ENCODE results near the gene C2orf78. TPM values are rescaled to one million over a fixed set of nuclear protein-coding genes. Genes with fewer than 3 reads are reported as not detected.

Gene C2orf78
- total and polyA plus RNA-seq, 2 donors from 2014 or later, result not detected

- Histone ChIP-seq H3K9ac (ENCODE audit: low read length in 3 of 3) (no peak overlapping the region), H3K36me3 (ENCODE audit: control insufficient read depth in 2 of 3, insufficient read depth in 3 of 3, low read length in 3 of 3) (no peaks in the 10 kb centered on the region), H3K4me3 (ENCODE audit: low read length in 3 of 3) (no peak overlapping the region), H3K27me3 (ENCODE audit: control insufficient read depth, insufficient read depth, low read length) (no peaks in the 10 kb centered on the region), H3K4me1 (ENCODE audit: control insufficient read depth in 2 of 3, insufficient read depth in 2 of 3, low read depth in 1 of 3, low read length in 3 of 3) (no peaks in the 10 kb centered on the region), H3K9me3 (ENCODE audit: control insufficient read depth in 2 of 3, insufficient read depth in 1 of 3, low read length in 3 of 3) (no peaks in the 10 kb centered on the region), H3K27ac (ENCODE audit: low read depth in 2 of 2, low read length in 2 of 2) (no peak overlapping the region)
- peak in 3 of 5 donors; percentile 28 to 91 (median 84) for DNase-seq
- TF ChIP-seq, protein P1, sequence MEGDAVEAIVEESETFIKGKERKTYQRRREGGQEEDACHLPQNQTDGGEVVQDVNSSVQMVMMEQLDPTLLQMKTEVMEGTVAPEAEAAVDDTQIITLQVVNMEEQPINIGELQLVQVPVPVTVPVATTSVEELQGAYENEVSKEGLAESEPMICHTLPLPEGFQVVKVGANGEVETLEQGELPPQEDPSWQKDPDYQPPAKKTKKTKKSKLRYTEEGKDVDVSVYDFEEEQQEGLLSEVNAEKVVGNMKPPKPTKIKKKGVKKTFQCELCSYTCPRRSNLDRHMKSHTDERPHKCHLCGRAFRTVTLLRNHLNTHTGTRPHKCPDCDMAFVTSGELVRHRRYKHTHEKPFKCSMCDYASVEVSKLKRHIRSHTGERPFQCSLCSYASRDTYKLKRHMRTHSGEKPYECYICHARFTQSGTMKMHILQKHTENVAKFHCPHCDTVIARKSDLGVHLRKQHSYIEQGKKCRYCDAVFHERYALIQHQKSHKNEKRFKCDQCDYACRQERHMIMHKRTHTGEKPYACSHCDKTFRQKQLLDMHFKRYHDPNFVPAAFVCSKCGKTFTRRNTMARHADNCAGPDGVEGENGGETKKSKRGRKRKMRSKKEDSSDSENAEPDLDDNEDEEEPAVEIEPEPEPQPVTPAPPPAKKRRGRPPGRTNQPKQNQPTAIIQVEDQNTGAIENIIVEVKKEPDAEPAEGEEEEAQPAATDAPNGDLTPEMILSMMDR (IDR thresholded peaks at IDR 0.05; ENCODE audit: borderline replicate concordance, extremely low read depth, insufficient read depth), result peak; percentile 77
- FAIRE-seq, result peak; percentile 67
- intact Hi-C loops (cut with DNase I), result no loop called here
Measured at GRCh38 chr2:73823916-73824523, 40.0 kb downstream of the C2orf78 start.

- TF ChIP-seq, protein P1 (IDR thresholded peaks at IDR 0.05; ENCODE audit: borderline replicate concordance, extremely low read depth, insufficient read depth), result no peak
- H3K27ac ChIP-seq (ENCODE audit: low read depth in 2 of 2, low read length in 2 of 2), result no peak overlapping the region
- no peaks in the 10 kb centered on the region for H3K9me3 ChIP-seq (ENCODE audit: control insufficient read depth in 2 of 3, insufficient read depth in 1 of 3, low read length in 3 of 3)
- FAIRE-seq (no peak), DNase-seq (no peak)
- H3K4me3 ChIP-seq (ENCODE audit: low read length in 3 of 3), result no peak overlapping the region
- no peak overlapping the region for H3K9ac ChIP-seq (ENCODE audit: low read length in 3 of 3)
- peaks cover 0 to 6% (median 0%) of the 10 kb centered on the region in 3 donors for H3K4me1 ChIP-seq (ENCODE audit: control insufficient read depth in 2 of 3, insufficient read depth in 2 of 3, low read depth in 1 of 3, low read length in 3 of 3)
- intact Hi-C loops (cut with DNase I), result no loop called here
- no peaks in the 10 kb centered on the region for H3K27me3 ChIP-seq (ENCODE audit: control insufficient read depth, insufficient read depth, low read length)
- H3K36me3 ChIP-seq (ENCODE audit: control insufficient read depth in 2 of 3, insufficient read depth in 3 of 3, low read length in 3 of 3), result no peaks in the 10 kb centered on the region
Measured at GRCh38 chr2:73825408-73825807, 41.4 kb downstream of the C2orf78 start.

- TF ChIP-seq, protein P1 (IDR thresholded peaks at IDR 0.05; ENCODE audit: borderline replicate concordance, extremely low read depth, insufficient read depth), result no peak
- H3K27ac ChIP-seq (ENCODE audit: low read depth in 2 of 2, low read length in 2 of 2), result no peak overlapping the region
- H3K4me1 ChIP-seq (ENCODE audit: control insufficient read depth in 2 of 3, insufficient read depth in 2 of 3, low read depth in 1 of 3, low read length in 3 of 3), result peaks cover 0 to 6% (median 0%) of the 10 kb centered on the region in 3 donors
- intact Hi-C loops (cut with DNase I), result no loop called here
- H3K9me3 ChIP-seq (ENCODE audit: control insufficient read depth in 2 of 3, insufficient read depth in 1 of 3, low read length in 3 of 3), result no peaks in the 10 kb centered on the region
- H3K9ac ChIP-seq (ENCODE audit: low read length in 3 of 3), result no peak overlapping the region
- H3K36me3 ChIP-seq (ENCODE audit: control insufficient read depth in 2 of 3, insufficient read depth in 3 of 3, low read length in 3 of 3), result no peaks in the 10 kb centered on the region
- H3K27me3 ChIP-seq (ENCODE audit: control insufficient read depth, insufficient read depth, low read length), result no peaks in the 10 kb centered on the region
- FAIRE-seq (no peak), DNase-seq (peak in 1 of 5 donors; percentile 8)
- no peak overlapping the region for H3K4me3 ChIP-seq (ENCODE audit: low read length in 3 of 3)
Measured at GRCh38 chr2:73827018-73827417, 43.0 kb downstream of the C2orf78 start.
